Measurements from ENCODE around the gene CELF1.

DNA sequence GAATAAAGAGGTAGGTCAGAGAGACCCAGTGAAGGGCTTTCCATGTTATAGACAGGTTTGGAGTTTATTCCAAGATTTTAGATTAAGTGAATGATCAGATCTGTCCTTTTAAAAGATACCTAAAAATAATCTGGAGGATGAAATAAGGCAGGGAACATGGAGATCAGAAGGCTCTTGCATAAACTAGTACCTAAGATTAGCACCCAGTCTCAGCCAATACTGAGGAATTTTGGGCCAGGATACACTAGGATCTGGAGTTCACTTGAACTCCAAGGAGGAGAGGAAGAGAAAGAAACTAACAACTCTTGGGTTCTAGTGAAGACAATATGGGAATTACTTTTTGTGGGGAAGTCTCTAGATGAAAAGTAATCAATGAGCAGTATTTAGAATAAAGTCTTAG, 56.1 kb downstream of the CELF1 start:
- no peak for TF ChIP-seq JUNB (IDR thresholded peaks at IDR 0.05; ENCODE audit: unreplicated experiment)
- TF ChIP-seq CTCF (conservative IDR thresholded peaks at IDR 0.05; ENCODE audit: low read depth in 2 of 2): no peak
- TF ChIP-seq CREB1 (CRISPR knock-in tag; IDR thresholded peaks at IDR 0.05; ENCODE audit: low read depth): no peak
- TF ChIP-seq ZNF331 (CRISPR knock-in tag; IDR thresholded peaks at IDR 0.05; ENCODE audit: low read depth): no peak
- no peak for TF ChIP-seq POLR2AphosphoS5 (IDR thresholded peaks at IDR 0.05; ENCODE audit: low read depth)
- TF ChIP-seq EZH2 (IDR thresholded peaks at IDR 0.05; ENCODE audit: low read depth, unreplicated experiment): no peak
- TF ChIP-seq, protein P1, sequence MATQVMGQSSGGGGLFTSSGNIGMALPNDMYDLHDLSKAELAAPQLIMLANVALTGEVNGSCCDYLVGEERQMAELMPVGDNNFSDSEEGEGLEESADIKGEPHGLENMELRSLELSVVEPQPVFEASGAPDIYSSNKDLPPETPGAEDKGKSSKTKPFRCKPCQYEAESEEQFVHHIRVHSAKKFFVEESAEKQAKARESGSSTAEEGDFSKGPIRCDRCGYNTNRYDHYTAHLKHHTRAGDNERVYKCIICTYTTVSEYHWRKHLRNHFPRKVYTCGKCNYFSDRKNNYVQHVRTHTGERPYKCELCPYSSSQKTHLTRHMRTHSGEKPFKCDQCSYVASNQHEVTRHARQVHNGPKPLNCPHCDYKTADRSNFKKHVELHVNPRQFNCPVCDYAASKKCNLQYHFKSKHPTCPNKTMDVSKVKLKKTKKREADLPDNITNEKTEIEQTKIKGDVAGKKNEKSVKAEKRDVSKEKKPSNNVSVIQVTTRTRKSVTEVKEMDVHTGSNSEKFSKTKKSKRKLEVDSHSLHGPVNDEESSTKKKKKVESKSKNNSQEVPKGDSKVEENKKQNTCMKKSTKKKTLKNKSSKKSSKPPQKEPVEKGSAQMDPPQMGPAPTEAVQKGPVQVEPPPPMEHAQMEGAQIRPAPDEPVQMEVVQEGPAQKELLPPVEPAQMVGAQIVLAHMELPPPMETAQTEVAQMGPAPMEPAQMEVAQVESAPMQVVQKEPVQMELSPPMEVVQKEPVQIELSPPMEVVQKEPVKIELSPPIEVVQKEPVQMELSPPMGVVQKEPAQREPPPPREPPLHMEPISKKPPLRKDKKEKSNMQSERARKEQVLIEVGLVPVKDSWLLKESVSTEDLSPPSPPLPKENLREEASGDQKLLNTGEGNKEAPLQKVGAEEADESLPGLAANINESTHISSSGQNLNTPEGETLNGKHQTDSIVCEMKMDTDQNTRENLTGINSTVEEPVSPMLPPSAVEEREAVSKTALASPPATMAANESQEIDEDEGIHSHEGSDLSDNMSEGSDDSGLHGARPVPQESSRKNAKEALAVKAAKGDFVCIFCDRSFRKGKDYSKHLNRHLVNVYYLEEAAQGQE (IDR thresholded peaks at IDR 0.05; ENCODE audit: unreplicated experiment): no peak
- TF ChIP-seq EZH2phosphoT487 (IDR thresholded peaks at IDR 0.05; ENCODE audit: unreplicated experiment): no peak
- no peak for TF ChIP-seq ZNF114 (CRISPR knock-in tag; IDR thresholded peaks at IDR 0.05)
- TF ChIP-seq NANOG (IDR thresholded peaks at IDR 0.05; ENCODE audit: borderline replicate concordance): no peak
- TF ChIP-seq, protein P2, sequence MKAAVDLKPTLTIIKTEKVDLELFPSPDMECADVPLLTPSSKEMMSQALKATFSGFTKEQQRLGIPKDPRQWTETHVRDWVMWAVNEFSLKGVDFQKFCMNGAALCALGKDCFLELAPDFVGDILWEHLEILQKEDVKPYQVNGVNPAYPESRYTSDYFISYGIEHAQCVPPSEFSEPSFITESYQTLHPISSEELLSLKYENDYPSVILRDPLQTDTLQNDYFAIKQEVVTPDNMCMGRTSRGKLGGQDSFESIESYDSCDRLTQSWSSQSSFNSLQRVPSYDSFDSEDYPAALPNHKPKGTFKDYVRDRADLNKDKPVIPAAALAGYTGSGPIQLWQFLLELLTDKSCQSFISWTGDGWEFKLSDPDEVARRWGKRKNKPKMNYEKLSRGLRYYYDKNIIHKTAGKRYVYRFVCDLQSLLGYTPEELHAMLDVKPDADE (IDR thresholded peaks at IDR 0.05): no peak
- no peak for TF ChIP-seq STAT1 (IDR thresholded peaks at IDR 0.05; ENCODE audit: unreplicated experiment)

All from GM23338 (cell line).